Right atrium auricular region (tissue), 2 donors: ENCODE measurements around the gene HS3ST6. TPM values are rescaled to one million over a fixed set of nuclear protein-coding genes. Genes with fewer than 3 reads are reported as not detected.

Experiments used
- DNase-seq: peaks from one replicate; pipeline ENCODE4 v3.0.0-alpha.2; 2019; ENCODE audit warnings: low spot score
- H3K27ac ChIP-seq, 2 donors: fragments of 200-600 bp; sonication (generic); 1 replicate in 1 of 2; 2 replicates in 1 of 2; pipeline ENCODE4 v1.5.1; 2016 to 2019
- H3K27me3 ChIP-seq, 2 donors: fragments of 200-600 bp; sonication (generic); one replicate each; pipeline versions ENCODE4 v1.5.1 to v1.6.0; 2017 to 2019
- H3K36me3 ChIP-seq: fragments of 200-600 bp; sonication (generic); one replicate; pipeline ENCODE4 v1.5.1; 2016
- H3K4me1 ChIP-seq, 2 donors: fragments of 200-600 bp; sonication (generic); one replicate each; pipeline versions ENCODE4 v1.5.1 to v1.6.0; 2017 to 2019
- H3K4me3 ChIP-seq, 2 donors: fragments of 200-600 bp; sonication (generic); 1 replicate in 1 of 2; 2 replicates in 1 of 2; pipeline ENCODE4 v1.5.1; 2017 to 2019; ENCODE audit warnings: mild to moderate bottlenecking in 1 of 2, moderate library complexity in 1 of 2
- H3K9me3 ChIP-seq, 2 donors: fragments of 200-600 bp; sonication (generic); one replicate each; pipeline ENCODE4 v1.5.1; 2019
- total RNA-seq, 2 donors: library from RNA; depleted of rRNA; stranded (reverse); fragments of >200 nt; gene quantifications; one replicate each; pipeline ENCODE4 v1.1.0, GENCODE V29; 2016
- TF ChIP-seq, protein P1 (sequence below), 2 donors: fragments of 200-600 bp; sonication (generic); IDR thresholded peaks; one replicate each; pipeline ENCODE4 v1.5.1; 2019; ENCODE audit warnings: antibody characterized with exemption in 2 of 2

The HS3ST6 gene
- not detected for total RNA-seq

DNA sequence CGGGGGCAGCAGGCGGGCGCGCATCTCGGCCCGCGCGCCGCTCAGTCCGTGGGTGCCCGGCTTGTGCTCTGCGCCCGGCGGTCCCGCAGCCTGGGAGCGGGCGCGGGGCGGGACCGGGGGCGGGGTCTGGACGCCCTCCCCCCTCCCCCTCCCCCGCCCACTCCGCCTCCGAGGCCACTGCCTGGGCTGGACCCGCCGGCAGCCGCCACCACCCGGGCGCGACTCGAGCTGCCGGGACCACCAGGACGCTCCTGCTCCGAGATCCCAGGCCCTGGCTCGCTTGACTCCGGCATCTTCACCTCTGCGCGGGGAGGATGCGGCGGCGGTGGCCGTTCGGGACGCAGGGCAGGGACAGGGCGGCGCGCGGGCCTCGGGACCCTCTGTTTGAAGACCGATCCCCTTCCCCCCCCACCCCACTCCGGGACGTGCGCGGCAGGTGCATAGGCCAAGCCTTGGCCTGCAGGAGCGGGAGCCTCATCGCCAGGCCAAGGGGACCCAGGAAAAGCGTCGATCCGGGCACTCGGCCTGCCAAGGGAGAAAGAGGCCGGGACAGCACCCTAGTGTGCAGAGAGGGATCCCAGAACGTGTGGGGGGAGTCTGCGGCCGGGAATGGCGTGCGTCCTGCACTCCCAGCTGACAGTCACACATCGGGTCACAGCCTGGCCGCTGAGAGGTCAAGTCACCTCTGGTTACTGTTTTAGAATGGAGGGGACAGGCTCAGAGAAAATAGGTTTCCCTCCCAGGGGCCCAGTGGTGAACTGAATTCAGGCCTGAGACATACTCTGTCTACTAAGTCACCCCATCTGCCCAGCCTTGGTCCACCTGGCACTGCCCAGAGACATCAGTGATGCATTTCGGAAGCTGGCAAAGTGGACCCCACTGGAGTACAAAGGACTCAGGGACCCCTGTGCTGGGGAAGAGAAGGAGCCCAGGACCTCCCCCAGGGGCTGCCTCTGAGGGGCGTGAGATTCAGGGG, at the start of gene HS3ST6:
Gene HS3ST6 (minus strand): TSS at position 65 of the 976 bp plus-strand sequence. CDS start 92 bp downstream, outside the sequence.
- Histone ChIP-seq H3K4me3 (peak within 1 kb of the TSS in 1 of 2 donors; percentile 27), H3K27me3 (peaks cover 13 to 33% of the 10 kb centered on the region in 2 donors), H3K4me1 (peaks cover 0 to 11% of the 10 kb centered on the region in 2 donors), H3K27ac (no peak within 1 kb of the TSS), H3K36me3 (no peaks in the 10 kb centered on the region), H3K9me3 (no peaks in the 10 kb centered on the region)
- TF ChIP-seq, protein P1, sequence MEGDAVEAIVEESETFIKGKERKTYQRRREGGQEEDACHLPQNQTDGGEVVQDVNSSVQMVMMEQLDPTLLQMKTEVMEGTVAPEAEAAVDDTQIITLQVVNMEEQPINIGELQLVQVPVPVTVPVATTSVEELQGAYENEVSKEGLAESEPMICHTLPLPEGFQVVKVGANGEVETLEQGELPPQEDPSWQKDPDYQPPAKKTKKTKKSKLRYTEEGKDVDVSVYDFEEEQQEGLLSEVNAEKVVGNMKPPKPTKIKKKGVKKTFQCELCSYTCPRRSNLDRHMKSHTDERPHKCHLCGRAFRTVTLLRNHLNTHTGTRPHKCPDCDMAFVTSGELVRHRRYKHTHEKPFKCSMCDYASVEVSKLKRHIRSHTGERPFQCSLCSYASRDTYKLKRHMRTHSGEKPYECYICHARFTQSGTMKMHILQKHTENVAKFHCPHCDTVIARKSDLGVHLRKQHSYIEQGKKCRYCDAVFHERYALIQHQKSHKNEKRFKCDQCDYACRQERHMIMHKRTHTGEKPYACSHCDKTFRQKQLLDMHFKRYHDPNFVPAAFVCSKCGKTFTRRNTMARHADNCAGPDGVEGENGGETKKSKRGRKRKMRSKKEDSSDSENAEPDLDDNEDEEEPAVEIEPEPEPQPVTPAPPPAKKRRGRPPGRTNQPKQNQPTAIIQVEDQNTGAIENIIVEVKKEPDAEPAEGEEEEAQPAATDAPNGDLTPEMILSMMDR (IDR thresholded peaks at IDR 0.05) = no peak
- DNase-seq = no peak

DNA sequence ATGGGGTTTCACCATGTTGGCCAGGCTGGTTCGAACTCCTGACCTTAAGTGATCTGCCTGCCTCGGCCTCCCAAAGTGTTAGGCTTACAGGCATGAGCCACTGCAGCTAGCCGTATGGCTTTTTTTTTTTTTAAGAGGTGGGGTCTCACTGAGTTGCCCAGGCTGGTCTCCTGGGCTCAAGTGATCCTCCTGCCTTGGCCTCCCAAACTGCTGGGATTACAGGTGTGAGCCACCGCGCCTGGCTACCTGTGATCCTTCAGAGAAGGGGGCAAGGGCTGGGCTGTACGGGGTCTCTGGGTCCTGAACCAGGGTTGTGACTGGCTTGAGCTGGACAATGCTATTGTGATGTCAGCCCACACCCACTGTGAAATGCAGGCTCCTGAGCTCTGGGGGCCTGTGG, 48.2 kb upstream of the HS3ST6 start, which contains the start of gene RNF151:
Gene RNF151 (plus strand): TSS at position 397 of the 400 bp plus-strand sequence. CDS start 26 bp downstream, outside the sequence.
- H3K4me1 ChIP-seq = peaks cover 0 to 37% of the 10 kb centered on the region in 2 donors
- peak within 1 kb of the TSS in 1 of 2 donors; percentile 91 for H3K27ac ChIP-seq
- no peaks in the 10 kb centered on the region for H3K27me3 ChIP-seq
- no peak for DNase-seq
- peaks cover 24% of the 10 kb centered on the region for H3K36me3 ChIP-seq
- no peaks in the 10 kb centered on the region for H3K9me3 ChIP-seq
- peak within 1 kb of the TSS; percentile 74 to 80 for H3K4me3 ChIP-seq
- TF ChIP-seq, protein P1 (IDR thresholded peaks at IDR 0.05) = no peak

DNA sequence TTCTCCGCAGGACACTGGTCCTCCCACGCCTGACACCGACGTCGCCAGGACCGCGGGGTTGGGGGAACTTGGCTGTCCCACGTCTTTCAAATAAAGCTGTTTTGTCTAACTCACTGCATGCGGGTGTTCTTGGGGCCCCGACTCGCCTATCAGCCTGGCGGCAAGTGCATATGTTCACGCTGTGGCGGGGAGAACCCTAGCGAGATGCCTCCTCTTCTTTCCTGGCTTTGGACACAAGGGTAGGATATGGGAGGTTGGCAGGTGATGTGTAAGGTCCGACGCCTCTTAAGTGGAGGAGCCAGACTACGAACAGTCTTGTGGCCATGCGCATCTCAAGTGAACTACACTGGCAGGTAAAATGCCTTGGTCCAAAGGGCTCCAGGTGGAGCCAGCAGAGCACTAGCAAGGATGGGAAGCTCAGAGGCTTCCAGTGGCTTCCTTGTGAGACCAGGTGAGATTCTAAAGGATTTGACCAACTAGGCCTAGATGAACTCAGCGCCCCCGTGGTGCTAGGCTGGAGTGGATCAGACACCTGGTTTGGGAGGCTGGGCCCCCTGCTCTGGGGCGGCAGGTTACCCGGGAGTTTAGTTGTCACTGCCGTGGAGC, 47.3 kb upstream of the HS3ST6 start:
- no peak for DNase-seq
- TF ChIP-seq, protein P1 (IDR thresholded peaks at IDR 0.05) = no peak

DNA sequence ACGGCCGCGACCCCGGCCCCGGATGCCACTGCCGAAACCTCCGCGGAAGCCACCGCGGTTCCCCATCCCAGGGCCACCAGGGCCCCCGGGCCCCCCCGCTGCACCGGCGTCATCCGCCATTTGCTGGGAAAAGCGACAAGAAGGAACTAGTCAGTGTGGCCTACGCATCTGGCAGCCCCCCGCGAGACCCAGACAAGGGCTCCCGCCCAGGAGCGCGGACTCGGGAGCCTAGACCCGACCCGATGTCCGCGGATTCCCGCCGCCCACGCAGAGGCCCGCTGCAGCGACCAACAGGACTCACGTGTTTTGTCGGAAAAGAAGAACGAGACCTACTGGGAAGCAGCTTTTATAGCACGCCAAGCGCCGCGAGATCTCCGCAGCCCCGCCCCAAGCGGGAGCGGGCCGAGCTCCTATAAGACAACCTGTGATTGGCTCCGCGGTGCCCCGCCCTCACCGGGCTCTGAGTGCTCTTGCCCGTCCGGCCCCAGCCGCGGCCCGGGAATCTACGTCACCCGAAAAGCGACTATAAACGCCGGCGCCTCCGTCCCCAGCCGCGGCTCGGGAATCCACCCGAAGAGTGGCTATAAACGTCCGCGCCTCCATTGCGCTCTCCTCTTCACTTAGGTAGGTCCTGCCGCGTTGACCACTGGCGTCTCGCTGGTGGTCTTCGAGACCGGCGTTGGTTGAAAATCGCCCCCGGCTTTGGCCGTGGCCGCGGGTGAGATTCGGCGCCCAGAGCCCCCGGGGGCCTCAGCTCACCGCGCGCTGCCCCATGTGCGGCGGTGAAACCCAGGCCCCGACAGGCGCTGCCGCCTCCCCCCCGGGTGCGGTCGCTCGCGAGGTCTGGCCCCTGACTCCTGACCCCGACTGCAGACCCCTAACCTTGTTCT, 46.5 kb upstream of the HS3ST6 start, which contains the start of gene RPS2:
Gene RPS2 (minus strand): TSS at position 321 of the 890 bp plus-strand sequence. CDS start 201 bp downstream, at position 120.
- peak within 1 kb of the TSS; percentile 74 to 80 for H3K4me3 ChIP-seq
- H3K27me3 ChIP-seq = no peaks in the 10 kb centered on the region
- H3K36me3 ChIP-seq = peaks cover 26% of the 10 kb centered on the region
- H3K4me1 ChIP-seq = peaks cover 0 to 41% of the 10 kb centered on the region in 2 donors
- H3K27ac ChIP-seq = peak within 1 kb of the TSS; percentile 88 to 91
- DNase-seq = peak; percentile 100
- TF ChIP-seq, protein P1 (IDR thresholded peaks at IDR 0.05) = no peak
- H3K9me3 ChIP-seq = no peaks in the 10 kb centered on the region

More for the DNA sequence above, 47.3 kb upstream of the HS3ST6 start:
- no peaks in the 10 kb centered on the region for H3K9me3 ChIP-seq
- H3K27me3 ChIP-seq = no peaks in the 10 kb centered on the region
- peaks cover 26% of the 10 kb centered on the region for H3K36me3 ChIP-seq
- H3K4me3 ChIP-seq = peak overlapping the region; percentile 74 to 80
- peaks cover 0 to 38% of the 10 kb centered on the region in 2 donors for H3K4me1 ChIP-seq
- H3K27ac ChIP-seq = peak overlapping the region; percentile 88 to 91
